NCI-H510A (cell line): Measurements from ENCODE around the gene DGKI.
"Not testable (repeated sequence)": the region's sequence is repeated elsewhere in the genome, so short reads cannot be mapped to it uniquely, and the experiment has no call there.

Experiments used
- DNase-seq: peaks from one replicate; lab custom pipeline; 2025; lab: John Stamatoyannopoulos, UW

Gene DGKI

GRCh38 chr7:137469191-137469811, 377.5 kb downstream of the DGKI start:
- no peak for DNase-seq

DNA sequence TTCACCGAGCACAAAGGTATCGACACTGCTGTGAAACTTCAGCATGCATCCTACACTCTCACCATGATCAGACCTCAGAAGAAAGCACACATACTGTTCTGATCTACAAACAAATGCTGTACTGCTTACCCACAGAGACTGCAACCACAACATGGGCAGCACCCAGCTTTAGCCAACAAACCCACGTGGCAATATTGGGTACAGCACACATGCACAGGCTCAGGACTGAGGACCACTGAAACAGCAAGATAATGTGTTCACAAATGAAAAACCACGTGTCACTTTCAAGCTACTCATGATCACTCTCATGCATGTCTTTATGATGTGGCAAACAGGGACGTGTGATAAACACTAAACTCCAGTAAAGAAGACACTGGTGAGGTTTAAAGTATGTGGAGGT, 383.9 kb downstream of the DGKI start:
- no peak for DNase-seq

- DNase-seq = no peak
These were observed 384.6 kb downstream of the DGKI start for GRCh38 chr7:137462074-137462715.

DNA sequence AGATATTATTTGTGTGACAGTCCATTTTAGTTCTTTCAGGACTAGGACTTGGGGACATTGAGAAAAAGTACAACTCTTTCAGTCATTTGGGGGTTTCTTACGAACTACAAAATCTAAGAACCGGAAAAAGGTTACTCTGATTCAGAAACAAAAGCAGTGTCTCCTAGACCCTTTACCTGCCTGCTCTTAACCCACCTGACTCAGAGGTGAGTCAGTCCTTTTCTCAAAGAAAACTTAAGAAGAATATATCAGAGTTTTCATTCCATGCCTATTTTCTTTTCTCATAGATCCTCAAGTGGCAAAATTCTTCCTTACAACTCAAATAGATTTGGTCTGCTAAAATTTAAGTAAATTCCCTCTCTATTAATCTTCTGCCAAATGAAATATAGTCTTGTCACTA, 388.4 kb downstream of the DGKI start:
- no peak for DNase-seq

- no peak for DNase-seq
These were observed 392.0 kb downstream of the DGKI start for GRCh38 chr7:137454767-137455166.

GRCh38 chr7:137454246-137454724, 392.5 kb downstream of the DGKI start:
- DNase-seq = no peak

DNA sequence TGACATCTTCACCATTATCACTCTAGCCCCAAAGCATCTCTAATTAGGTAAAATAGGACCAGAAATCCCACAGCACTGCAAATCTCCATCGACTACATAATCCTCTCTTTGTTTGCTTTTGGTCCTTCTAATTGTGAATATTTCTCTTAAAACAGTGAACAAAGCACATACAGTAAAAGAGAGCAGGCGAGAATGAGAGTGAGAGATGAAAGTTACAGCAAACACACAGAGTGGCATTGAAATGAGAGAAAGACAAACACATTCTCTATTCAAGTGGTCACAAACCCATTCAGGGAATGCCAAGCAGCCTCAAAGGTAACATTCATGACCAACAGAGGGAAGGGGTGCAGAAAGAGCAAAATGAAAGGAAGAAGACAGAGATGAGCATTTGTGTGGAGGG, 393.4 kb downstream of the DGKI start:
- no peak for DNase-seq

GRCh38 chr7:137449016-137449415, 397.8 kb downstream of the DGKI start:
- no peak for DNase-seq

DNA sequence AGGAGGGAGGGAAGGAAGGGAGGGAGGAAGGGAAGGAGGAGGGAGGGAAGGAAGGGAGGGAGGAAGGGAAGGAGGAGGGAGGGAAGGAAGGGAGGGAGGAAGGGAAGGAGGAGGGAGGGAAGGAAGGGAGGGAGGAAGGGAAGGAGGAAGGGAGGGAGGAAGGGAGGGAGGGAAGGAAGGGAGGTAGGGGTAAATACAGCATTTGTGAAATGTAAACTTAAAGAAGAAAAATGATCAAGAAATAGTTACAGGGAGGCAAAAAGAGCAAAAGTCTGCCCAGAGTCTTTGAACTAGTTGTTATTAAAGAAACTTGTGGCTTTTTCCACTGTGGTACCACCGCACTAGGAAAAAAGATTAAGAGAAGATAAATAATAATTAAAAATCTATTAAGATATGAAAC, 398.2 kb downstream of the DGKI start:
- not testable (repeated sequence) for DNase-seq

- DNase-seq = no peak
These were observed 400.7 kb downstream of the DGKI start for GRCh38 chr7:137446025-137446424.

- DNase-seq = no peak
These were observed 401.5 kb downstream of the DGKI start for GRCh38 chr7:137445268-137445667.

DNA sequence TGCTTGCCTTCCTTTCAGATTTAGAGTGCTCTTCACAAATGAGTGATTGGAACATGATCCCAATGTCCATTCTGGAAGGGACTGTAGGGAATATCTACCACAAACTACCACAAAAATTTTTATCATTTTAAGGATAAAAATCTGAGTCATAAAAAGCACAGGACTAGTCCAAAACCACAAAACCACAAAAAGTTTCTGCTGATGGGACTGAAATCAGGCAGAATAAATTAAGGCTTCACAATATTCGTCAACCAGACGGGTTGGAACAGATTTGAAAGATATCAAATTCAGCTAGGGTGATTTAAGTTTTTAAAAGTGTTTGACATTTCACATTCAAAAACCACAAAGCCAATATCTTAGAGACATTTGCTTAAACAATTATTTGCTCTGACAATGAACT, 403.2 kb downstream of the DGKI start:
- no peak for DNase-seq

GRCh38 chr7:137441451-137441850, 405.3 kb downstream of the DGKI start:
- no peak for DNase-seq

GRCh38 chr7:137439829-137440825, 406.6 kb downstream of the DGKI start:
- no peak for DNase-seq

DNA sequence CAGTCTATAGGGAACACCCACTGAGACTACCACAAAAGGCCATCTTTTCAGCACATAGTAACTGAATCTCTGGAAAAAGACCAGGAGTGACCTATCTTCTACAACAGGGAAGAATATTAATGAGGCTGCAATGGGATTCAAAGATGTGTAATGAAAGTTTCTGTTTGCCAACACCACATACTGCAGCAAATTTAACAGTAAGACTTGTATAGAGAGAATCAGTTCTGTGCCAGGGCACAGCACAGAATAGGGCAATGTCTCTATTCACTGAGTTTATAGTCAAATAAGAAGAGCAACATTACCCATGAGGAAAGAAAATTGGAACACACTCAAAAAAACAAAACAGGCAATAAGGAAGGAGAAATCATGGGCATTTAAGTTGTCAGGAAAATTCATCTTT, 411.8 kb downstream of the DGKI start:
- DNase-seq = no peak

GRCh38 chr7:137434530-137434929, 412.2 kb downstream of the DGKI start:
- no peak for DNase-seq

GRCh38 chr7:137423321-137423720, 423.5 kb downstream of the DGKI start:
- no peak for DNase-seq

GRCh38 chr7:137421366-137421765, 425.4 kb downstream of the DGKI start:
- DNase-seq = no peak

DNA sequence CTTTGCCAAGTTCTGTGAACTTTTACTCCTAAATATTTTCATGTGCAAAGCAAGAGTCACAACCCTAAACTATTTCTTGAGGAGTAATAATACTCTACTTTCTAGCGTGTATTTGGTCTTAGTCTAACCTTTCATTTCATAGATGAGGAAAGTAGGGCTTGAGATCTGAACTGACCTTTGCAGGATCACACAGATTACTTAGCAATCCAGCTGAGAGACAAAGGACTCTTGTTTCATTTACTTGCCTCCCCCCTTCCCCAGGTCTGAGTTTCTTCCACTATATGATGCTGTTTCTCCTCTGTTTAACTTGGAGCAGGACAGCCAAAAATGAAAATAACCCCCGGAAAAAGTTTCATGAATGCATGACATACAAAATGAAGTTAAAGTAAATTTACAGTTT, 427.9 kb downstream of the DGKI start:
- DNase-seq = no peak

- no peak for DNase-seq
These were observed 429.3 kb downstream of the DGKI start for GRCh38 chr7:137417464-137417863.

GRCh38 chr7:137413901-137414300, 432.9 kb downstream of the DGKI start:
- DNase-seq = no peak

DNA sequence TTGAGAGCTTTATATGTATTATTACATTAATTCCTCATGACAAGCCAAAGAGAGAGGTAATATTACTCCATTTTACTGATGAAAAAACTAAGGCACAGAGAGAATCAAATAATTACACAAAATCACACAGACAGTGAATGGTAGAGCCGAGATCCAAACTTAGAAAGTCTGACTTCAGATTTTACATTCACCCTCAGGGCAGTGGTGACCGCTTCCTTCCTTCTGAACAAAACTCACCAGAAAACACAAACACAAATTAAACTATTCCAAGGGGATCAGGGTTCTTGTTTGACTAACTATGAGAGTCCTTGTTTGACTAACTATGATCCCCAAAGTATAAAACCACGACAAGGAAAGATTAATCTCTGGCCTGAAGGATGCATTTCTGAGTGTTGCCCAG, 435.3 kb downstream of the DGKI start:
- no peak for DNase-seq

GRCh38 chr7:137408126-137408525, 438.6 kb downstream of the DGKI start:
- no peak for DNase-seq
